Right atrium auricular region (tissue), 2 donors: ENCODE measurements around the gene PTGDS. TPM values are rescaled to one million over a fixed set of nuclear protein-coding genes. Genes with fewer than 3 reads are reported as not detected.
A peak's percentile ranks its signal among the peaks of the same experiment; 100 is the strongest.

Experiments used
- DNase-seq: peaks from one replicate; pipeline ENCODE4 v3.0.0-alpha.2; 2019; ENCODE audit warnings: low spot score
- H3K27ac ChIP-seq, 2 donors: fragments of 200-600 bp; sonication (generic); 1 replicate in 1 of 2; 2 replicates in 1 of 2; pipeline ENCODE4 v1.5.1; 2016 to 2019
- H3K27me3 ChIP-seq, 2 donors: fragments of 200-600 bp; sonication (generic); one replicate each; pipeline versions ENCODE4 v1.5.1 to v1.6.0; 2017 to 2019
- H3K36me3 ChIP-seq: fragments of 200-600 bp; sonication (generic); one replicate; pipeline ENCODE4 v1.5.1; 2016
- H3K4me1 ChIP-seq, 2 donors: fragments of 200-600 bp; sonication (generic); one replicate each; pipeline versions ENCODE4 v1.5.1 to v1.6.0; 2017 to 2019
- H3K4me3 ChIP-seq, 2 donors: fragments of 200-600 bp; sonication (generic); 1 replicate in 1 of 2; 2 replicates in 1 of 2; pipeline ENCODE4 v1.5.1; 2017 to 2019; ENCODE audit warnings: mild to moderate bottlenecking in 1 of 2, moderate library complexity in 1 of 2
- H3K9me3 ChIP-seq, 2 donors: fragments of 200-600 bp; sonication (generic); one replicate each; pipeline ENCODE4 v1.5.1; 2019
- total RNA-seq, 2 donors: library from RNA; depleted of rRNA; stranded (reverse); fragments of >200 nt; gene quantifications; one replicate each; pipeline ENCODE4 v1.1.0, GENCODE V29; 2016
- TF ChIP-seq, protein P1 (sequence below), 2 donors: fragments of 200-600 bp; sonication (generic); IDR thresholded peaks; one replicate each; pipeline ENCODE4 v1.5.1; 2019; ENCODE audit warnings: antibody characterized with exemption in 2 of 2

Gene PTGDS
- total RNA-seq, 2 donors from 2014 or later = 1,799 to 2,426 TPM

- no peaks in the 10 kb centered on the region for H3K9me3 ChIP-seq
- H3K27me3 ChIP-seq = no peaks in the 10 kb centered on the region
- TF ChIP-seq, protein P1, sequence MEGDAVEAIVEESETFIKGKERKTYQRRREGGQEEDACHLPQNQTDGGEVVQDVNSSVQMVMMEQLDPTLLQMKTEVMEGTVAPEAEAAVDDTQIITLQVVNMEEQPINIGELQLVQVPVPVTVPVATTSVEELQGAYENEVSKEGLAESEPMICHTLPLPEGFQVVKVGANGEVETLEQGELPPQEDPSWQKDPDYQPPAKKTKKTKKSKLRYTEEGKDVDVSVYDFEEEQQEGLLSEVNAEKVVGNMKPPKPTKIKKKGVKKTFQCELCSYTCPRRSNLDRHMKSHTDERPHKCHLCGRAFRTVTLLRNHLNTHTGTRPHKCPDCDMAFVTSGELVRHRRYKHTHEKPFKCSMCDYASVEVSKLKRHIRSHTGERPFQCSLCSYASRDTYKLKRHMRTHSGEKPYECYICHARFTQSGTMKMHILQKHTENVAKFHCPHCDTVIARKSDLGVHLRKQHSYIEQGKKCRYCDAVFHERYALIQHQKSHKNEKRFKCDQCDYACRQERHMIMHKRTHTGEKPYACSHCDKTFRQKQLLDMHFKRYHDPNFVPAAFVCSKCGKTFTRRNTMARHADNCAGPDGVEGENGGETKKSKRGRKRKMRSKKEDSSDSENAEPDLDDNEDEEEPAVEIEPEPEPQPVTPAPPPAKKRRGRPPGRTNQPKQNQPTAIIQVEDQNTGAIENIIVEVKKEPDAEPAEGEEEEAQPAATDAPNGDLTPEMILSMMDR (IDR thresholded peaks at IDR 0.05) = peak; percentile 25 to 75
- H3K36me3 ChIP-seq = peaks cover under 1% of the 10 kb centered on the region
- H3K27ac ChIP-seq = peak overlapping the region; percentile 85 to 98
- no peak overlapping the region for H3K4me3 ChIP-seq
- no peak for DNase-seq
- H3K4me1 ChIP-seq = peaks cover 0 to 77% of the 10 kb centered on the region in 2 donors
Observed at GRCh38 chr9:136947955-136948510, 29.3 kb upstream of the PTGDS start.

DNA sequence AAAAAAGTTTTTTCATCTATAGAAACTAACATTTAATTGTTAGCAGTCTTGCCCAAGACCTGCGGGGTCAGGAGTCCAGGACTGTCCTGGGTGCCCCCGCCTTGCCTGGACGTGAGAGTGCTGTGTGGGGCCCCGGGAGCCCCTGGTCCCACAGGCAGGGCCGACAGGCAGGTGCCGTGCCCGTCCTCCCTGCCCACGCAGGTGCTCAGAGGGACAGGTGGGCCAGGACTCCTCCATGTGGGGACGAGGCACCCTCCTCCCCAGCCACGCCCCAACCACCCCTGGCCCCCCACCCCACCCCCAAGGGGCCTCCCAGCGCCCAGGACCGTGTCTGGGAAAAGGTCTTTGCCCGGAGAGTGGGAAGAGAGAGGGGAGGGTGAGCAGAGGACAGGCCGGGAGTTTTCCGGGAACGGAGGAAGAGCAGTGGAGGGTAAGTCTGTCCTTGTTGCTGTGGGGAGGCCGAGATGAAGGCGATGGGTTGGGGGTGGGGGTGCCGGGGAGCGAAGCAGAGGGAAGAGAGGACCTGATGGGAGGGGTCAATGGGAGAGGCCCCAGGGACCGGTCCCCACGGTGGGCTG lies 28.0 kb upstream of the PTGDS start:
- no peaks in the 10 kb centered on the region for H3K36me3 ChIP-seq
- no peaks in the 10 kb centered on the region for H3K27me3 ChIP-seq
- peak overlapping the region; percentile 85 to 98 for H3K27ac ChIP-seq
- TF ChIP-seq, protein P1 (IDR thresholded peaks at IDR 0.05) = no peak
- H3K4me1 ChIP-seq = peaks cover 0 to 70% of the 10 kb centered on the region in 2 donors
- DNase-seq = no peak
- peak overlapping the region; percentile 54 to 63 for H3K4me3 ChIP-seq
- H3K9me3 ChIP-seq = no peaks in the 10 kb centered on the region

DNA sequence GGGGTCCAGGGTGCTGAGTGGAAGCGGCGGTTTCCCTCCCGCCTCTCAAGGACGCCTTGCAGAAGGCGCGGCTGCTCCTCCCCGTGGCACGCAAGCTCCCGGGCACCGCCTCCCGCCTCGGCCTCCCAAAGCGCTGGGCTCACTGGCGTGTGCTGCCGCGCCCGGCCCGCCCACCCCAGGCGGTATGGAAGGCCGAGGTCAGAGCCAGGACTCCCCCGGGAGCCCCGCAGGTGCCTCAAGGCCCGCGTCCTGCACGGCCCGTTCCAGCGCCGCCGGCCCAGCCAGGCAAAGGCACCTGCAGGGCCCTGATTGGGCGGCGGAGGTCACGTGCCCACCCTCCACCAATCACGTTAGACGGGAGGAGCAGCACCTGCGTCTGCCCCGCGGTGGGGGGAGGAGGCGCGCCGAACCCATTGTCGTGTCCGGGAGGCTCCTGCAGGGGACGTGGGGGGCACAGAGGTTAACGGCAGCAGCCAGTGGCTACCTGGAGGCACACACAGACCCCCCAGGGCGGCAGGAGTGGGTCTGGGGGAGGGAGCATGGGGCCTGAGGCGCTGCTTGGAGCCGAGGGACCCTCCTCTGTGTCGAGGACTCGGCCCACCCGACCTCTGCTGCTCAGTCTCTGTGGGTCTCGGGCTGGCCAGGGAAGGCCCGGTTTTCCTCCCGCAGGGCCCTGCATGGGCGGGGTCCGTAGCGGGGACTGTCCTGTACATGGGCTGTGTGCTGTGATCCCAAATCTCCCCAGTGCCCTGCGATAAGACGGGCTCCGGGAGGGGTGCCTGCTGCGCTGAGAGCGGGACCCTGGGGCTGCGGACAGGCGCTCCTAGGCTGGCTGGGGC lies 27.3 kb upstream of the PTGDS start:
- Histone ChIP-seq H3K27me3 (no peaks in the 10 kb centered on the region), H3K36me3 (no peaks in the 10 kb centered on the region), H3K27ac (peak overlapping the region; percentile 85 to 98), H3K4me3 (peak overlapping the region; percentile 54 to 63), H3K9me3 (no peaks in the 10 kb centered on the region), H3K4me1 (peaks cover 0 to 66% of the 10 kb centered on the region in 2 donors)
- TF ChIP-seq, protein P1 (IDR thresholded peaks at IDR 0.05) = peak; percentile 26 to 29
- peak; percentile 94 for DNase-seq

- TF ChIP-seq, protein P1 (IDR thresholded peaks at IDR 0.05) = no peak
- Histone ChIP-seq H3K27me3 (no peaks in the 10 kb centered on the region), H3K4me1 (peaks cover 0 to 63% of the 10 kb centered on the region in 2 donors), H3K36me3 (no peaks in the 10 kb centered on the region), H3K4me3 (peak overlapping the region; percentile 54 to 63), H3K27ac (peak overlapping the region; percentile 85 to 98), H3K9me3 (no peaks in the 10 kb centered on the region)
- no peak for DNase-seq
Observed at GRCh38 chr9:136950656-136951276, 26.5 kb upstream of the PTGDS start.

DNA sequence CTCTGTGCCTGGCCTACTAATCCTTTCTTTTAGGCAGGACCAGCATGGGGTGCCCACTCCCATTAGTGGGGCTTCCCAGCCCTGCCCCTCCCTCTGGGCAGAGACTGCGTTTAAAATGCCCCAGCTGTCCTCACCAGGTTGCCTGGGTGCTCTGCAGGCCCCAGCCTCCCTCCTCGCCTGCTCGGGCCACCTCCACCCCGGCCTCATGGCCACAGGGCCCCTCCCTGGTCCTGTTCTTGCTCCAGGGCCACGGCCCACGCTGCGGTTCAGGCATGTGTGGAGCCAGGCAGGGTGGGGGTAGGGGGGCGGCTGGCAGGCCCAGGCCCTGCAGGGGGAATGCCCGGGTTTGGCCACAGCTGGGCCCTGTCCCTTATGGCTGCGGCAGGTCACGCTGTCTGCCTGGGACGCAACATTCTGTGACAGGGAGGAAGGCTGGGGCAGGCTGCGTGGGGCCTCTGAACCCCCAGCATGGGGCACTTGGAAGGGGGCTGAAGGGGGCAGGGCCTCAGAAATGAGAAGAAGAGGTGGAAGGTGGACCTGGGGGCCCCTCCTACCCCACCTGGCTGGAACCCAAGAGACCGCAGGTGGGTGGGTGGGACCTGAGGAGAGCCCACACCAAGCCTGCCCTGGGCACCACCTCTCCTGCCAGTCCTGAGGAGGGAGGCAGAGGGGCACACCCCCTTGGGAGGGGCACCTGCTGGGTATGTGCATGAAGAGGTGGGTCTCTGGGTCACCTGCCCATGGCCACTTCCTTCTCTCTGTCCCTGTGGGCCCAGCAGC lies 25.6 kb upstream of the PTGDS start, which contains the start of gene LCN12:
LCN12 (plus strand) TSS at position 733 of the 780 bp plus-strand sequence. CDS start 55 bp downstream, outside the sequence.
- H3K27ac ChIP-seq = peak within 1 kb of the TSS; percentile 85 to 98
- TF ChIP-seq, protein P1 (IDR thresholded peaks at IDR 0.05) = no peak
- no peaks in the 10 kb centered on the region for H3K9me3 ChIP-seq
- H3K4me1 ChIP-seq = peaks cover 0 to 60% of the 10 kb centered on the region in 2 donors
- DNase-seq = no peak
- no peaks in the 10 kb centered on the region for H3K27me3 ChIP-seq
- H3K4me3 ChIP-seq = peak within 1 kb of the TSS in 1 of 2 donors; percentile 2
- H3K36me3 ChIP-seq = no peaks in the 10 kb centered on the region
